ENCODE data around the gene SAP30BP. TPM values are rescaled to one million over a fixed set of nuclear protein-coding genes. Genes with fewer than 3 reads are reported as not detected.

The SAP30BP gene
- total and polyA plus RNA-seq, 2 of the 8 experiments (the other 6 are each of a cell fraction or from before 2014, with no cell fraction given), result 63.3 to 79.9 TPM

DNA sequence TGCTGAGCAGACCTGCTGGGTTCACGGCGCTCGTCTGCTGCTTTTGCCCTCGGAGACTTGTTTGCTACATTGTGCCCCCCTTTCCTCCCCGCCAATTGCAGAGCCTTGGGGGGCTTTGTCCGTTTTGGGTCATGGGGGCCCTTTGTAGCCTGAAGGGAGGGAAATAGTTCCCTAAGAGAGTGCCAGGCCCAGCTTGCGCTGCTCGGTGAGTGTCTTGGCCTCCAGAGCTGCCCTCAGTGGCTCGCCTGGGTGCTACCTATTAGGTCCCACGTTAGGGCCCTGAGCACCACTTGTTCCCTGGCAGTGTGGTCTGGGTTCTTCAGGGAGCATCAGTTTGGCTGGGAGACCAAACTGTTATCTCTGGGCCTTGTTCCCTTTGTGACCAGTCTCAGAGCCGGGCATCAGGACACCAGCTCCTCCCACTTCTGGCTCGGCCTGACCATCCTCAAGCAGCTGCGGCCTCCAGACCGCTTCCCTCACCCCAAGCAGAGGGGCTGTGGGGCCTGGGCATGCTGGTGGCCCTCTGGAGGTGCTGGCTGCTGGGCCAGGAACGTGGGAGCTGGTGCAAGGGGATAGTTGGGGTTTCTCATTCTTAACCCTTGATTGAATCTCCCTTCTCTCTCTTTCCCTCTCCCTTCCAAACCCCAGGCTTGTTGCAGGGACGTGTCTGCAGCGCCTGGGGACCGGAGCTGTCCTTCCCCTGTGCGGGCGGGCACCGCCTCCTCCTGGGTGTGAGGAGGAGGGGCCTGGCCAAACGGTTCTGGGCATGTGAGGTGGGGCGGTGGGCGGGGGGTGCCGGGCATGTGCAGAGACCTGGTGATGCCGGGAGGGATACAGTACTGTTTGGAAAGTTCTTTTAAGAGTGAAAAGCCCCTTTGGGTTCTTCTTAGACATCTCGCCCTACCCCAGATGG lies 38.1 kb downstream of the SAP30BP start:
- POLR2A ChIA-PET (ENCODE audit: partially characterized antibody), result interaction anchor here (0.7 to 1.5 kb wide), 4 partner anchors 10 to 39 kb away, joined by 3 to 4 read pairs (median 4); no protein-coding TSS in a partner anchor

More for the DNA sequence above, 38.1 kb downstream of the SAP30BP start:
- no peaks in the 10 kb centered on the region for H3K9me3 ChIP-seq (ENCODE audit: insufficient read depth in 2 of 2, low read depth in 1 of 2, low read length in 1 of 2)
- TF ChIP-seq TAF7 (optimal IDR thresholded peaks at IDR 0.05; ENCODE audit: borderline replicate concordance, low read depth, low read length) (no peak), EP300 (IDR thresholded peaks at IDR 0.05; ENCODE audit: borderline replicate concordance in 1 of 2, low read depth in 2 of 2, low read length in 2 of 2) (no peak), KDM5A (IDR thresholded peaks at IDR 0.05; ENCODE audit: low read length) (no peak), NANOG (IDR thresholded peaks at IDR 0.05; ENCODE audit: insufficient read depth, low read depth, low read length, poor library complexity, severe bottlenecking) (no peak), SP2 (IDR thresholded peaks at IDR 0.05; ENCODE audit: low read length) (no peak), BACH1 (IDR thresholded peaks at IDR 0.05; ENCODE audit: low read length) (no peak), HDAC2 (IDR thresholded peaks at IDR 0.05; ENCODE audit: borderline replicate concordance in 1 of 2, low read depth in 2 of 2, low read length in 2 of 2) (no peak), KDM1A (IDR thresholded peaks at IDR 0.05; ENCODE audit: borderline replicate concordance, low read length) (no peak), MAFK (IDR thresholded peaks at IDR 0.05; ENCODE audit: low read depth, low read length) (no peak), TCF12 (IDR thresholded peaks at IDR 0.05; ENCODE audit: low read depth, low read length) (no peak), SP4 (IDR thresholded peaks at IDR 0.05; ENCODE audit: low read length) (no peak)
- CTCF ChIA-PET (ENCODE audit: partially characterized antibody), result interaction anchor here (0.6 to 9.1 kb wide), 10 partner anchors 9 to 67 kb away, joined by 3 to 87 read pairs (median 4); partner anchors contain the start of genes ITGB4, RECQL5 and SAP30BP
- H3K14ac ChIP-seq (ENCODE audit: insufficient read length), result no peak overlapping the region
- H3K4me2 ChIP-seq (ENCODE audit: insufficient read depth in 1 of 2, low read depth in 2 of 2, low read length in 2 of 2), result no peak overlapping the region
- no peaks in the 10 kb centered on the region for H3K27me3 ChIP-seq (replicated peaks in 1 of 4; ENCODE audit: control insufficient read depth in 3 of 4, extremely low read depth in 1 of 4, insufficient read depth in 3 of 4, low read length in 3 of 4)
- no peak overlapping the region for H2BK5ac ChIP-seq (ENCODE audit: low read depth, low read length)
- no peaks in the 10 kb centered on the region for H3K79me2 ChIP-seq (ENCODE audit: control insufficient read depth in 1 of 2, insufficient read depth in 2 of 2, low read length in 2 of 2)
- H2AK5ac ChIP-seq (ENCODE audit: low read depth, low read length), result no peak overlapping the region
- no peak overlapping the region for H4K5ac ChIP-seq (ENCODE audit: insufficient read length, low read depth, low read length)
- no peaks in the 10 kb centered on the region for H3K23me2 ChIP-seq (ENCODE audit: low read depth, low read length)
- no peak overlapping the region for H2BK120ac ChIP-seq (replicated peaks; ENCODE audit: low read depth, low read length)
- WGBS, 2 experiments (ENCODE audit: extremely low coverage in 1 of 2, insufficient coverage in 1 of 2, insufficient read length in 1 of 2, insufficient replicate concordance in 2 of 2, low coverage in 1 of 2, low lambda C conversion rate in 2 of 2, missing lambda C conversion rate in 1 of 2), result 94% methylated on average over 19 of the region's 27 CpGs; no CpG with 5 or more reads in 1 of the 2 experiments
- FAIRE-seq (no peak), DNase-seq (ENCODE audit: low read depth in 1 of 2, low spot score in 2 of 2) (no peak)
- H3K36me3 ChIP-seq (ENCODE audit: control insufficient read depth in 2 of 4, insufficient read depth in 4 of 4, low read length in 3 of 4), result peaks cover 24 to 62% (median 44%) of the 10 kb centered on the region in 4 experiments
- no peak overlapping the region for H3K4me3 ChIP-seq (ENCODE audit: extremely low read depth in 1 of 4, insufficient read depth in 2 of 4, low read depth in 3 of 4, low read length in 4 of 4)
- H2BK15ac ChIP-seq (ENCODE audit: low read length), result no peak overlapping the region
- no peaks in the 10 kb centered on the region for H3K4me1 ChIP-seq (replicated peaks in 1 of 4; ENCODE audit: control insufficient read depth in 3 of 4, insufficient read depth in 4 of 4, low read length in 3 of 4)
- no peak overlapping the region for H3K56ac ChIP-seq (replicated peaks; ENCODE audit: insufficient read length, low read depth, low read length)
- no peak overlapping the region for H2BK12ac ChIP-seq (ENCODE audit: low read depth, low read length)
- H3K27ac ChIP-seq (ENCODE audit: low read depth, low read length), result no peak overlapping the region
- no peak overlapping the region for H4K8ac ChIP-seq (ENCODE audit: extremely low read depth, insufficient read depth, low read length)
- no peaks in the 10 kb centered on the region for H3K79me1 ChIP-seq (ENCODE audit: low read depth, low read length)
- H3K18ac ChIP-seq (ENCODE audit: extremely low read depth, low read length), result no peak overlapping the region
- H3K9ac ChIP-seq (replicated peaks in 1 of 4; ENCODE audit: extremely low read depth in 1 of 4, low read depth in 3 of 4, low read length in 3 of 4), result no peak overlapping the region
- no peak overlapping the region for H2BK20ac ChIP-seq (ENCODE audit: low read length)
- no peak overlapping the region for H3K23ac ChIP-seq (ENCODE audit: insufficient read length)
- H3K4ac ChIP-seq (replicated peaks; ENCODE audit: insufficient read length, low read depth, low read length), result no peak overlapping the region
- H2AFZ ChIP-seq (ENCODE audit: low read length), result no peak overlapping the region
- no peak overlapping the region for H4K91ac ChIP-seq (replicated peaks; ENCODE audit: insufficient read length, low read length)
- peaks cover 0 to 6% of the 10 kb centered on the region in 2 experiments for H4K20me1 ChIP-seq (replicated peaks in 1 of 2; ENCODE audit: control insufficient read depth in 1 of 2, insufficient read depth in 2 of 2, low read length in 2 of 2)

Data from H1 (cell line).